Glutamatergic neuron (in vitro differentiated cells): Measurements from ENCODE around the gene RBM33. TPM values are rescaled to one million over a fixed set of nuclear protein-coding genes. Genes with fewer than 3 reads are reported as not detected.

ENCODE experiments used
- DNase-seq: peaks from one replicate; pipeline ENCODE4 v3.0.0; 2022
- H3K27ac Mint-ChIP-seq: one replicate; pipeline ENCODE4 v1.8.0; 2020; ENCODE audit warnings: mild to moderate bottlenecking, mixed read lengths, inconsistent platforms; ENCODE audit not compliant: unreplicated experiment
- H3K27me3 Mint-ChIP-seq: one replicate; pipeline ENCODE4 v1.8.0; 2020; ENCODE audit warnings: mild to moderate bottlenecking, moderate library complexity, mixed read lengths, inconsistent platforms; ENCODE audit not compliant: unreplicated experiment
- H3K36me3 Mint-ChIP-seq: one replicate; pipeline ENCODE4 v1.8.0; 2020; ENCODE audit warnings: mild to moderate bottlenecking, mixed read lengths, inconsistent platforms; ENCODE audit not compliant: unreplicated experiment
- H3K4me1 Mint-ChIP-seq: one replicate; pipeline ENCODE4 v1.8.0; 2020; ENCODE audit warnings: mild to moderate bottlenecking, low read depth, mixed read lengths, inconsistent platforms; ENCODE audit not compliant: unreplicated experiment
- H3K4me3 Mint-ChIP-seq: one replicate; pipeline ENCODE4 v1.8.0; 2020; ENCODE audit warnings: mild to moderate bottlenecking, mixed read lengths, inconsistent platforms; ENCODE audit not compliant: unreplicated experiment
- H3K9me3 Mint-ChIP-seq: one replicate; pipeline ENCODE4 v1.8.0; 2020; ENCODE audit warnings: mild to moderate bottlenecking, moderate library complexity, mixed read lengths, inconsistent platforms; ENCODE audit not compliant: unreplicated experiment
- CTCF ChIP-seq: fragments of 200-600 bp; sonication (generic); IDR thresholded peaks from one replicate; pipeline ENCODE4 v1.5.0; 2021; ENCODE audit not compliant: partially characterized antibody, unreplicated experiment
- total RNA-seq: library from RNA; stranded (reverse); fragmentation: NEBNext Ultra II Directional; extraction: Animal tissue kit (Norgen Biotek cat#: 25700); gene quantifications from one replicate; pipeline ENCODE4 v1.2.1, GENCODE V29; 2021; ENCODE audit not compliant: unreplicated experiment

Gene RBM33
- total RNA-seq, 1 donor from 2014 or later = 67.5 TPM

- Mint-ChIP-seq H3K27ac (peak overlapping the region; percentile 20), H3K9me3 (no peaks in the 10 kb centered on the region)
- DNase-seq = no peak
Measured at GRCh38 chr7:155670521-155670920, 26.1 kb downstream of the RBM33 start.

GRCh38 chr7:155674556-155674955 is 30.1 kb downstream of the RBM33 start:
- H3K4me3 Mint-ChIP-seq = no peak overlapping the region
- TF ChIP-seq CTCF = no peak
- H3K4me1 Mint-ChIP-seq = peaks cover 32% of the 10 kb centered on the region
- H3K9me3 Mint-ChIP-seq = no peaks in the 10 kb centered on the region
- H3K27me3 Mint-ChIP-seq = no peaks in the 10 kb centered on the region
- DNase-seq = no peak
- H3K36me3 Mint-ChIP-seq = no peaks in the 10 kb centered on the region
- no peak overlapping the region for H3K27ac Mint-ChIP-seq

More at GRCh38 chr7:155670521-155670920, 26.1 kb downstream of the RBM33 start:
- Mint-ChIP-seq H3K4me1 (peaks cover 21% of the 10 kb centered on the region), H3K36me3 (no peaks in the 10 kb centered on the region), H3K27me3 (no peaks in the 10 kb centered on the region), H3K4me3 (no peak overlapping the region)
- TF ChIP-seq CTCF = no peak

DNA sequence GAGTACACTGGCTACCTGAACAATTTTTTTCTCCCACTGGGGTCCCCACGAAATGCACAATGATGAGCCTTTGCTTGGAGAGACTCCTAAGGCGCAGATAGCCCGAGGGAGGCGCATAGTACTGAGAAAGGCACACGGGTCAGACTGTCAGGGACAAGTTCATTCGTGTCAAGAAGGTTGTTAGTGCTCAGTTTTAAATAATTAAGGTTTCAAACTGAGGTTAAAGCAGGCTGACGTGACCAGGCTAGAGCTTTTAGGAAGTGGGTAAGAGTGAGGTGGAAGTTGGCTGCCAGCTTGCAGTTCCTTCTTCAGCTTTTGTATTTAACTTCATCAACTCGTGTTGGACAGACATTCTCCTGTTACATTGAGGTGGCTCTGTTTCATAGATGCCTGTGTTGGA is 31.6 kb downstream of the RBM33 start:
- peaks cover 25% of the 10 kb centered on the region for H3K4me1 Mint-ChIP-seq
- H3K4me3 Mint-ChIP-seq = no peak overlapping the region
- H3K9me3 Mint-ChIP-seq = no peaks in the 10 kb centered on the region
- H3K27ac Mint-ChIP-seq = peak overlapping the region; percentile 44
- H3K27me3 Mint-ChIP-seq = no peaks in the 10 kb centered on the region
- H3K36me3 Mint-ChIP-seq = no peaks in the 10 kb centered on the region
- DNase-seq = no peak
- TF ChIP-seq CTCF = no peak

DNA sequence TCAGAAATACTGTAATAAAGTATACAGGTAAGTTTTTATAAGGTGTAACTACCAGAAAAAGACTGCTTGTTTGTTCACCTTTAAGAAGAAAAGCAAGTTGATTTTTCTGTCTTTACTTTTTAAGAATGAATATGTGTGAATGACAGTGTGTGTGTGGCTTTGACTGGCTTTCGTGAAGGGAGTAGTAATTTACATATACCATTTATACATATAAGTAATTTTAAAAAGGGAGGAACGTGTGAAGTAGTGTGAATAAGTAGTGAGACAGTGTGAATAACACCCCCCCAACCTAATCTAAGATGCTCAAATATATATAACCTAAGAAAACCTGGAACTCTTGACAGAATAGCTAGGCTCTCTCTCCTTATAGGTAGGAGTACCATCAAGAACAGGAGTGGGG is 33.2 kb downstream of the RBM33 start:
- no peak for TF ChIP-seq CTCF
- H3K27me3 Mint-ChIP-seq = no peaks in the 10 kb centered on the region
- no peaks in the 10 kb centered on the region for H3K9me3 Mint-ChIP-seq
- H3K4me3 Mint-ChIP-seq = no peak overlapping the region
- H3K4me1 Mint-ChIP-seq = peaks cover 30% of the 10 kb centered on the region
- no peak for DNase-seq
- no peaks in the 10 kb centered on the region for H3K36me3 Mint-ChIP-seq
- H3K27ac Mint-ChIP-seq = no peak overlapping the region

DNA sequence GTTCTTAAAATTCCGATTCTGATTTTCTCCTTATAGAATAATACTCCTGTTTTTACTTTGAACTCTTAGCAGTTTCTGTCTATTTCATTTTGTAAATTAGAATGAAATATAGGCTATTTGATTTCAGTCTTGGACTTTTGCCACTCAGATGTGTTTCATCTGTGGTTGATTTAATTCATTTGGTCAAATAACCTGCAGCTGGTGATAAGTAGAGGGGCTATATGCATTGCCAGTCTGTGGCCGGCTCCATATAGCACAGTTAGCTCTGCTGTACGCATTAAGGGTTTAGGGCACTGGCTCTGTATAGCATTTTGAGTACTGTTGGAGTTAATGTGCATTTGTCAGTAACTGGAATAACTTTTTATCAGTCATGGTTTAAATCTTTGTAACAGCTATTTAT is 35.7 kb downstream of the RBM33 start:
- Mint-ChIP-seq H3K27ac (peak overlapping the region; percentile 44), H3K27me3 (no peaks in the 10 kb centered on the region), H3K4me3 (no peak overlapping the region), H3K9me3 (no peaks in the 10 kb centered on the region), H3K4me1 (peaks cover 43% of the 10 kb centered on the region), H3K36me3 (no peaks in the 10 kb centered on the region)
- no peak for DNase-seq
- no peak for TF ChIP-seq CTCF
